ENCODE data around the gene TXNRD3.

Gene TXNRD3

GRCh38 chr3:126654571-126655383, at the start of gene TXNRD3:
Gene TXNRD3 (minus strand): TSS chr3:126655124.
- no peak within 1 kb of the TSS for H3K27ac ChIP-seq (ENCODE audit: low read length)
- H3K9ac ChIP-seq (ENCODE audit: low read length) = peak within 1 kb of the TSS; percentile 48; the same call in 1 of the 2 replicates
- TF ChIP-seq CTCF (IDR thresholded peaks at IDR 0.05; ENCODE audit: low read length) (no peak), EZH2 (optimal IDR thresholded peaks at IDR 0.05; ENCODE audit: low read depth, low read length) (no peak), EZH2phosphoT487 (IDR thresholded peaks at IDR 0.05; ENCODE audit: low read length) (no peak)
- no peaks in the 10 kb centered on the region for H3K79me2 ChIP-seq (ENCODE audit: low read length)
- H3K4me1 ChIP-seq (ENCODE audit: low read length) = peaks cover 4% of the 10 kb centered on the region; the same call in 1 of the 2 replicates
- no peaks in the 10 kb centered on the region for H3F3A ChIP-seq (ENCODE audit: insufficient read depth, low read length)
- no peaks in the 10 kb centered on the region for H3K36me3 ChIP-seq (replicated peaks; ENCODE audit: insufficient read depth, low read length)
- H2AFZ ChIP-seq (ENCODE audit: low read length) = peak within 1 kb of the TSS; percentile 92
- H3K4me2 ChIP-seq (ENCODE audit: low read depth, low read length) = peak within 1 kb of the TSS; percentile 75
- peak; percentile 82 for DNase-seq
- no peaks in the 10 kb centered on the region for H4K20me1 ChIP-seq (ENCODE audit: insufficient read depth, low read length)
- no peaks in the 10 kb centered on the region for H3K9me2 ChIP-seq (replicated peaks; ENCODE audit: insufficient read depth, low read length)
- no peaks in the 10 kb centered on the region for H3K9me3 ChIP-seq (replicated peaks; ENCODE audit: insufficient read depth, low read length)
- peak within 1 kb of the TSS; percentile 68 for H3K4me3 ChIP-seq (ENCODE audit: low read length)
- H3K27me3 ChIP-seq (replicated peaks; ENCODE audit: insufficient read depth, low read length) = no peaks in the 10 kb centered on the region

GRCh38 chr3:126703512-126704493, 48.9 kb upstream of the TXNRD3 start, which contains the start of gene CHCHD6:
Gene CHCHD6 (plus strand): TSS chr3:126704240. CDS start chr3:126704313, 73 bp downstream.
- H3K9me3 ChIP-seq (replicated peaks; ENCODE audit: insufficient read depth, low read length) = no peaks in the 10 kb centered on the region
- peaks cover 5% of the 10 kb centered on the region; the same call in 1 of the 2 replicates for H3K4me1 ChIP-seq (ENCODE audit: low read length)
- no peaks in the 10 kb centered on the region for H4K20me1 ChIP-seq (ENCODE audit: insufficient read depth, low read length)
- TF ChIP-seq CTCF (IDR thresholded peaks at IDR 0.05; ENCODE audit: low read length) = peak; percentile 38
- TF ChIP-seq EZH2 (optimal IDR thresholded peaks at IDR 0.05; ENCODE audit: low read depth, low read length) = no peak
- H3K27ac ChIP-seq (ENCODE audit: low read length) = no peak within 1 kb of the TSS
- no peaks in the 10 kb centered on the region for H3K36me3 ChIP-seq (replicated peaks; ENCODE audit: insufficient read depth, low read length)
- H3K4me2 ChIP-seq (ENCODE audit: low read depth, low read length) = peak within 1 kb of the TSS; percentile 96
- H3K9ac ChIP-seq (ENCODE audit: low read length) = peak within 1 kb of the TSS; percentile 48; the same call in 1 of the 2 replicates
- peak; percentile 99 for DNase-seq
- no peaks in the 10 kb centered on the region for H3K9me2 ChIP-seq (replicated peaks; ENCODE audit: insufficient read depth, low read length)
- no peaks in the 10 kb centered on the region for H3F3A ChIP-seq (ENCODE audit: insufficient read depth, low read length)
- H3K27me3 ChIP-seq (replicated peaks; ENCODE audit: insufficient read depth, low read length) = no peaks in the 10 kb centered on the region
- H3K4me3 ChIP-seq (ENCODE audit: low read length) = peak within 1 kb of the TSS; percentile 87
- peak within 1 kb of the TSS; percentile 93 for H2AFZ ChIP-seq (ENCODE audit: low read length)
- peaks cover 13% of the 10 kb centered on the region; the same call in 1 of the 2 replicates for H3K79me2 ChIP-seq (ENCODE audit: low read length)

- Histone ChIP-seq H3K9me2 (replicated peaks; ENCODE audit: insufficient read depth, low read length) (no peaks in the 10 kb centered on the region), H3K4me1 (ENCODE audit: low read length) (no peaks in the 10 kb centered on the region; the same call in 1 of the 2 replicates), H3K9me3 (replicated peaks; ENCODE audit: insufficient read depth, low read length) (no peaks in the 10 kb centered on the region), H3K4me3 (ENCODE audit: low read length) (no peak overlapping the region), H3K27me3 (replicated peaks; ENCODE audit: insufficient read depth, low read length) (no peaks in the 10 kb centered on the region), H3F3A (ENCODE audit: insufficient read depth, low read length) (no peaks in the 10 kb centered on the region), H3K27ac (ENCODE audit: low read length) (no peak overlapping the region), H3K36me3 (replicated peaks; ENCODE audit: insufficient read depth, low read length) (no peaks in the 10 kb centered on the region), H3K4me2 (ENCODE audit: low read depth, low read length) (no peak overlapping the region), H3K79me2 (ENCODE audit: low read length) (no peaks in the 10 kb centered on the region), H2AFZ (ENCODE audit: low read length) (no peak overlapping the region), H3K9ac (ENCODE audit: low read length) (no peak overlapping the region), H4K20me1 (ENCODE audit: insufficient read depth, low read length) (no peaks in the 10 kb centered on the region)
- TF ChIP-seq EZH2phosphoT487 (IDR thresholded peaks at IDR 0.05; ENCODE audit: low read length) = no peak
- TF ChIP-seq CTCF (IDR thresholded peaks at IDR 0.05; ENCODE audit: low read length) = no peak
- no peak for TF ChIP-seq EZH2 (optimal IDR thresholded peaks at IDR 0.05; ENCODE audit: low read depth, low read length)
- DNase-seq = no peak
Observed at GRCh38 chr3:126699011-126699410, 44.1 kb upstream of the TXNRD3 start.
